GM12892 (cell line): ENCODE data around the gene TEX30.

Experiments
- POLR2A ChIP-seq: IDR thresholded peaks from 2 replicates; pipeline ENCODE4 v1.6.1; 2011; ENCODE audit warnings: low read depth, low read length, control low read depth
- POLR2AphosphoS5 ChIP-seq: IDR thresholded peaks from 2 replicates; pipeline ENCODE4 v1.6.1; 2011; ENCODE audit warnings: low read depth, low read length, control low read depth
- TAF1 ChIP-seq: IDR thresholded peaks from 2 replicates; pipeline ENCODE4 v1.6.1; 2011; ENCODE audit warnings: low read depth, mild to moderate bottlenecking, control low read depth, low read length, borderline replicate concordance

GRCh38 chr13:102792396-102792795, 18.8 kb upstream of the TEX30 start:
- TF ChIP-seq POLR2A (no peak), POLR2AphosphoS5 (no peak), TAF1 (no peak)
